Uterus (tissue), 2 donors: ENCODE results near the gene ACOT11.

ENCODE experiments used
- CTCF ChIP-seq, 4 experiments: fragments of 200-600 bp in 2 of 4; fragments of 450-650 bp in 2 of 4; sonication (generic) in 2 of 4; IDR thresholded peaks; one replicate each; pipeline ENCODE4 v1.5.1; 2016 to 2019; ENCODE audit warnings: antibody characterized with exemption in 4 of 4, mild to moderate bottlenecking in 2 of 4, moderate library complexity in 1 of 4
- POLR2A ChIP-seq, 2 donors: fragments of 450-650 bp; IDR thresholded peaks; one replicate each; pipeline ENCODE4 v1.6.1; 2016; ENCODE audit warnings: antibody characterized with exemption in 2 of 2, mild to moderate bottlenecking in 1 of 2, moderate library complexity in 1 of 2

- TF ChIP-seq CTCF (IDR thresholded peaks at IDR 0.05) (no peak), POLR2A (IDR thresholded peaks at IDR 0.05) (no peak)
Observed at GRCh38 chr1:54627196-54627595, 79.2 kb downstream of the ACOT11 start.
